GM21423 (cell line): Measurements from ENCODE around the gene CACNB1.
A peak's percentile ranks its signal among the peaks of the same experiment; 100 is the strongest.

Experiments used
- ATAC-seq: cut with Tn5 transposase; IDR thresholded peaks from one replicate; pipeline ENCODE4 v1.9.1; 2021; ENCODE audit warnings: mild to moderate bottlenecking, moderate library complexity; ENCODE audit not compliant: unreplicated experiment

The CACNB1 gene

DNA sequence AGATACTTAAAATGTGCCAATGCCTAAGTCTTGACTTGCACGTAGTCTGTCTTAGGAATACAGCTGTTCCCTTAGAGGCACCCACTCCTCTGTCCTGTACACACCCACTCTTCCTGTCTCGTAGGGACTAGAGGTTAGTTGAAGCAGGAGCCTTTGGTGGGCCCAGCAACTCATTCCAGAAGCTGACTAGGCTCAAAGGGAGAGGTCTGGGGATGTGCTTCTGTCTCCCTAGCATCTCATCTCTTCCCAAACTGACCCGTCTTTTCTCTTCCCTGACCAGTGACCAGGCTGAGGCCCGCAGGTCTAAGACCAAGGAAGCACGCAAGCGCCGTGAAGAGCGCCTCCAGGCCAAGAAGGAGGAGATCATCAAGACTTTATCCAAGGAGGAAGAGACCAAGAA, 6.8 kb upstream of the CACNB1 start:
- no peak for ATAC-seq

DNA sequence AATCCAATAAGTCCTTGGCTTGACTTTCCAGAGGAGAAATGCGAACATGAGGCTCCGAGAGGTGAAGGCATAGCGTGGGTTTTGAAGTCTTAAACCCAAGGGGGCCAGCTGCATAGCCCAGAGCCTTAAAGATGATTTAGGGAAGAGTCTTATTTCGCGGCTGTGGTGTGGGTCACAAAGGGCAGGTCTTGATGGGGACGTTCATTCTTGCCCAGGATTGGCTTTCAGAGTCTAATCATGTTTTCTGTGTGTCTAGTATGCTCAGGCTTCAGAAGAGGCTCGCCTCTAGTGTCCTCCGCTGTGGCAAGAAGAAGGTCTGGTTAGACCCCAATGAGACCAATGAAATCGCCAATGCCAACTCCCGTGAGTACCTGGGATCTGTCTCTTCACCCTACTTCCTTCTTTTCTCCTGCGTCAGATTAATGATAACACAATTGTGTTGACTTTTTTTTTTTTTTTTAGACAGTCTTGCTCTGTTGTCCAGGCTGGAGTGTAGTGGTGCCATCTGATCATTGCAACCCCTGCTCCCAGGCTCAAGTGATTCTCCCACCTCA, 3.6 kb upstream of the CACNB1 start:
- ATAC-seq: no peak

DNA sequence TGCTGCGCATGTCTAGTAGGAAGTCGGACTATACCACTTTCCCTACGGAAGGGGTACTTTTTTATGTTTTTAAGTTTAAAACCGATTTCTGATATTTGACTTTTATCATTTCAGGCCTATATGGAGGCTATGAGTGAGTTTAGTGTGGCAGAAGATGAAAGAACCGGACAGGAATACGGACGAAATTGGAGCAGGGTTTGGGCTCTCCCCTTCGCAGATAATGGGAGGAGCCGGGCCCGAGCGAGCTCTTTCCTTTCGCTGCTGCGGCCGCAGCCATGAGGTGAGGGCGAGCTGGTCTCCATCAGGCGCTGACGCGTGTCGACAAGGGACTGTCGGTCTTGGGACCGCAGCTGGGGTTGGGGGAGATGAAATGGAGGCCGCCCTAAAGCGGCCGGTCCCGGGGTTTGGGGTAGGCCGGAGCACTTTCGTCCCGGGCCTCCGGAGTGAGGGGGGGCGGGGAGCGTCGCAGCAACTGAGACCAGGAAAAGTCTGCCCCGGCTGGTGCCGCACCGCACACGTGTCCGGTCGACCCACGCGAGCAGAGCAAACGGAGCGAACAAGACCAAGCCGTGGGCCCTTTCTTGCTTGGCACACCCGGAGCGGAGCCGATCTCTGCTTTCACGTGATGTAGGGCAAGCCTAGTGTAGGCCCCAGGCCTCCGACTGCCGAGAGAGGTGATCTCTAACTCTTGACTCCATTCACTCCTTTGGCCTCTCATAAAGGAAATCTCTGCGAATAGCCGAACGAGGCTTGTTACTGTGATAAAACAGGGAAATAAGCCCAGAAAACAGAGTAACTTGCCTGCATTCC, 2.8 kb upstream of the CACNB1 start, which contains the start of gene RPL19:
Gene RPL19, plus strand, starts transcription at position 214 of the 810 bp plus-strand sequence. Its CDS starts 62 bp downstream, at position 276.
- ATAC-seq: peak; percentile 54

DNA sequence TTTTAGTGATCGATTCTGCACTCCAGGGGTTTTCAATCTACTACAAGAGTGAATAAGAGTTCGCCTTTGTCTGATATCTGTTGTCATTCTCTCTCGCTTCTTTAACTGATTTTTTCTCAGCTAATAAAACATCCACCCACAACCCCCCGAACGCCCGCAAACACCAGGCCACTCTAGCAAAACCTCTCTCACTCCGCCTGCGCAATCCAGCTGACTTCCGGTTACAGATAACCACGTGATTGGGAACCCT, 2.3 kb upstream of the CACNB1 start:
- ATAC-seq: peak; percentile 71

DNA sequence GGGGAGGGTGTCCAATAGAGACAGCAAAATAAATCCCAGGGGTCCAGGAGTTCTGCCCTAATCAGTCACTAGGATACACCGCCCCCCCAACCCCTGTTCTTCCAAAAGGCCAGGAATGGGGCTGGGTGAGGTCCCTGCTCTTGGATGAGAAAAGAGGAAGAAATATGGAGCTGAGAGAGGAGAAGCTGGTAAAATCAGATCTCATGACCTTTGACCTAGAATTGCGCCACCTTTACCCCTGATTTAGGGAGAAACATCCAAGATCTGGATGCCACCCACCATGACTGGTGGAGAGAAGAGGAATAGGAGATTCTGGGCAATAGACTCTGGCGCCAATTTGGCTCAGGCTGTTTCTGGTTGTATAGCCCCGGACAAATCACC, 707 bp upstream of the CACNB1 start:
- ATAC-seq: no peak

DNA sequence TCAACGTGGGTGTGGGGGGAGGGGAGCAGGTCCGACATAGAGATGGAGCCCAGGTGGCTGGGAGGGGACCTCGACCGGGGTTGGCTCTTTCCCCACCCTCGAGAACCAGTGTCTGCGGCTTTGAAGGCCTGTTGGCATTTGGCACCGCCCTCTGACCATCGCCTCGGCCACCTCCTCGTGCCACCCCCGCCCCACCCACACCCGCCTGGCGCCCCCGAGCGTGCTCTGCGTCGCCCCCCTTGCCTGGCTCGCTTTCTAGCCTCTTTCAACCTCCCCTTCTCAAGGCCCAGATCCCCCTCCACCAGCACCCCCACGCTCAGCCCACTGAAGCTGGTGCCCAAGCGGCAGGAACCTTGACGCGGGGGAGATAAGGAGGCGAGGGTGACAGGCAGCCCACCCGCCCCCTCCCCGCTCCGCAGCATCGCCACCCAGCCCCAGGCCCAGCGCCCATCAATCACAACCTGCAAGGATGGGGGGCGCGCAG, 619 bp downstream of the CACNB1 start:
- no peak for ATAC-seq

DNA sequence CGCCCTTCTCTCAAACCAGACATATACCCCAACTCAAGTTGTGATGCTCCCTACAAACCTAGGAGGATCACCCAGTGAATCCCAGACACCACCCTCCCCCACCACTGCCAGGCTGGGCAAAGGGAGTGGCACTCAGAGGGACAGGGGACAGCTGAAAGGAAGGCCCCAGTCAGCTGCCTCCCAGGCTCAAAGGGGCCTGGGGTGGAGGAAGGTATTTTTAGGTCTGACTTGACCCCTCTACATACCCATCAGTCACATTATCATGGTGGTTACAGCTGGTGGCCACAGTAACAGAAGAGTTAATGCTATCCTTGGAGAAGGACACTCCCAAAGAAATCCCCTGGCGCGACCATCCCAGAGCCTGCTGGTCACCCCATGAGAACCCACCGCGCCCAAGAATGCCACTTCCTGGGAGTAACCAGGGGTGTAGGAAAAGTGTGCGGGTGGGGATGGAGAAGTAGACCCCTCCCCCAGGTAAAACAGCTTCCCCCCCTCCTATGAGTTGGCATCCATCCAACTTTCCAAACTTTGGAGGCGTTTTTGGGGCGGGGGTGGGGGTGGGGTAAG, 1.1 kb downstream of the CACNB1 start:
- no peak for ATAC-seq

DNA sequence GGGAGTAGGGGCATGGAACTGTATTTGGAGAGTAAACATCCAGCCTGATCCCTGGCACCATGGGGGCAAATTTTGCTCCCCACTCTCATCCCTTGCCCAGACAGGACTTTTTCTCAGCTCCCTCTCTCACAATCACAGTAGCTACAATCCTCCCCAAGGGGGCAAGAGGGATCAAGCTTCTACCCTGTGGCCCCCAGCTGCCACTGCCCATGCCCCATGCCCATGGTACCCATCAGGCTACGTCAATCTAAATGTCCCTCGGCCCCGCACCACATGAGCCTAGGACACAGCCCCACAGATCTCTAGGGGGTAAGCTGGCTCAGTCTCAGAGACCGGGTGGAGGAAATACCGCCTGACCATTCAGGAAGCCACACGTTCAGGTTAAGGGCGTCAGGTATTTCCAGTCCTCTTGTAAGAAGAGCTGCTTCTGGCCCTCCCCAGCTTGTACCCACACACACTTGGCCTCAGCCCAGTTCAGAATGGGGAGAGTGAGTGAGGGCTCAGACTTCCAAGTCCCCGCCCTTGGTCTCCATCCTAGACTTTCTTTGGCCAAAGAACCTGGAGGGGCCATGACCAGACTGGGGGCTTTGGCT, 1.8 kb downstream of the CACNB1 start:
- no peak for ATAC-seq

DNA sequence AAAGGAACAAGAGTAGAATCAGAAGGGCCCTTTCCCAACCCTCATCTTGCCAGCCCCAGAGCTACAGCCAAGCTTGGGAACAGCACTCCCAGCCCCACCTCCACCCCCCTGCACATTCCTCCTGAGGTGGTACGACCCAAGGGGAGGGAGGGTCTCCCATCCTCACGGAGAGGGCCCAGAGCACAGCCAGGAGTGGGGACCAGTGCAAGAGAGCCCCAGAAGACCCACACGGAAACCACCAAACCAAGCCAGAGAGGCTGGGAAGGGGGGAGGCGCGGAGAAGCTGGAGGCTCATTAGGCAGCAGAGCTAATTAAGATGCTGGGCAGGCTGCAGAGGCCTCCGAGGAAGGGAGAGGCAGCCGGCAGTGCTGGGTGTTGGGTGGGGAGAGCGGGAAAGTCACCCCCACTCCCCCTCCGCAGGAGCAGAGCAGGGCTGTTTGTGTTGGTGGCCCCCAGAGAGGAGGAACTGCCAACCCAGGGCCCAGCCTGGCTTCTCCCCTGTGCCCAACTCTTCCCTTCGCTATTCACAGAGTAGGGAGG, 2.4 kb downstream of the CACNB1 start:
- no peak for ATAC-seq

DNA sequence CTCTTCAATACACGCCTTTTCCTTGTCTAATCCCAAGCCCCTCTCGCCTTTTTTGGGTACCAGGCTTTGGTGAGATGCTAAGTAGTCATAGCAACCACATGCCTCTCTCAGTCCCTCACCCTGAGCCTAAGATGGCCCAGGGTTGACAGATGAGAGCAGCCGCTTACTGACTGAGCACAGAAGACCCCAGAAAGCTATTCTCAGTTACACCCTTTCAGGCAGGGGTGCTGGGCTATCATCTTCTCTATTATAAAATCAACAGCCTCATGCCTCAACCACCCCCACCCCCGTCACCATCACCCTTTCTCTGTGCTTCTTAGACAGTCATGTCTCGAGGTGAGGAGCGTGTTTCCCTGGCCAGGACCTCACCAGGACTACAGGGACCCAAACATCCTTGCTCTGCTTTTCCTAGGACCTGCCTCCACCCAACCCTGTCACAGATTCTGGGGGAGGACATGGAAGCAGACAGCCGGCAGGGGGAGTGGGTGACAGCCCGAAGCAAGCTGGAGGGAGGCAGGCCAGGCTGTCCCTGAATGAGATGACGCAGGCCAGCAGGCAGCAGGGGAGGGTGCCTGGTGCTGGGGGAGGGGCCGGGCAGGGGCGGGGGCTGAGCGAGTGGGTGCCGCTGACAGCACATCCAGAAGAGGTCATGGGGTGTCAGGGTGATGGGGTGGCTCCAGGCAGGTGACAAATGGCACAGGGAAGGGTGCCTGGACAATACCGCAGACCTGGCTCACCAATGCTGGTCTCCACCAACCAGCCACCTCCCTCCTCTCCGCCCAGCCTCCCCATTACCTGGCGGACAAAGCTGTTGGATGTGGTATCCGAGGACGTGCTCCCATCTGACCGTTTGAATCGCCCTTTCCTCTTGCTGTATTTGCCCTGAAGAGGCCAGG, 3.1 kb downstream of the CACNB1 start:
- ATAC-seq: no peak

DNA sequence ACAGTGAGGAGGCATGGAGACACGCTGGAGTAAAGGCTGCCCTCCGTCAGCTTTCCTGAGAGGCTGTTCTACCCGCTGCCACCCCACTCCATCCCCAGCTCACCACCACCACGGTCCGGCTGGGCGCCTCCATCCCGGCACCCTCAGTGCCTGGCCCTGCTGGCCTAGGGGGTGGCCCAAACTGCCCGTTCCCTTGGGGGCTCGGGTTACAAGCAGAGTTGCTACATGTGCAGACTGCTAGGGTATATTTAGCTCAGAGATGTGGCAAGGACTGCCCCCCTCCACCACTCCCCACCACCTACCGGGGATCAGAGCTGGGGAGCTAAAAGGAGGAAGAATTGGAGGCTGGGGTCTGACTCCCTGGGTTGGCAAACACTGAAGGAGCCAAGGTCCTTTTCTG, 4.1 kb downstream of the CACNB1 start:
- no peak for ATAC-seq

DNA sequence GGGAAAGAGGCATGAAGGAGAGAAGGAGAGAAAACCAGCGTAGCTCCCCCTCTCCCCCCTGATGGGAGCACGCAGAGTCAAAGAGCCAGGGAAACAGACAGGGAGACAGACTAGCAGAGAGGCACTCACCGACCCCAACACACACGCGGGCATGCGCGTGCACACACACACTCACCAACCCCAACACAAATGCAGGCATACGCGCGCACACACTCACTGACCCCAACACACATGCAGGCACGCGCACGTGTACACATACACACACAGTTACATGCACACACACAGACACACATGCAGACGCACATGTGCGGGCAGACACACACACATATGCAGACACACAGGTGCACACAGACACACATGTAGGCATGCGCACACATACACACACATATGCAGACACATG, 4.6 kb downstream of the CACNB1 start:
- ATAC-seq: no peak

DNA sequence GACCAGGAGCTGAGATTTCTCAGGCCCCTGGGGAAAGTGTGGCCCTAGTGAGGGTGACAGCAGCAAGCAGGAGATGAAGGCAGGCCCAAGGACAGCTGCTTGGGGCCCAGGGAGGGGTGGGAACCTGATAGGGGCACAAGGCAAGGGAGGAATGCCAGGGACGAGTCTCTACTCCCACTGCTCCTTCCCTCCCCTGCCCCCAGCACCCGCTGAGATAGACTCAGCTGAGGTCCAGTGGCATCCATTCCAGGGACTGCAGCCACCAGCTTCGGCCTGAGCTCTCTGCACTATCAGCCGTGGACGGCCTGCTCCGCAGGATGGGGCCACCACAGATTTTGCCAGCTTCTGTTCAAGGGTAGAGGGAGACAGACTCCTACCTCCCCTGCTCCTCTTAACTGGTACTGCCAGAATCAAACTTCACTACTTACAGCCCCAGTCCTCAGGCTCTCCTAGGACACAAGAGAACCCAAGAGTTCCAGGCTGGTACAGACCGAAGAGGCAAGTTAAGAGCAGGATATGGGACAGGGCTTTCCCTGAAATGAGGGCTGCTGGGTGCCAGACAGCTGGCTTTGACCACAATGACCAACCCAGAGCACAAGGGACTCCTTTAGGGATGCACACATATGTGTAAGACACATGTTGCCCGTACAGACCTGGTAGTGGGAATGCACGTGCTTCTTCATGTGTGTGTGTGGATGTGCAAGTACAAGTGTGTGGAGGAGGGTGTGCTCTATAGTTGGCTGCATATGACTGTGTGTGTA, 5.5 kb downstream of the CACNB1 start:
- no peak for ATAC-seq

DNA sequence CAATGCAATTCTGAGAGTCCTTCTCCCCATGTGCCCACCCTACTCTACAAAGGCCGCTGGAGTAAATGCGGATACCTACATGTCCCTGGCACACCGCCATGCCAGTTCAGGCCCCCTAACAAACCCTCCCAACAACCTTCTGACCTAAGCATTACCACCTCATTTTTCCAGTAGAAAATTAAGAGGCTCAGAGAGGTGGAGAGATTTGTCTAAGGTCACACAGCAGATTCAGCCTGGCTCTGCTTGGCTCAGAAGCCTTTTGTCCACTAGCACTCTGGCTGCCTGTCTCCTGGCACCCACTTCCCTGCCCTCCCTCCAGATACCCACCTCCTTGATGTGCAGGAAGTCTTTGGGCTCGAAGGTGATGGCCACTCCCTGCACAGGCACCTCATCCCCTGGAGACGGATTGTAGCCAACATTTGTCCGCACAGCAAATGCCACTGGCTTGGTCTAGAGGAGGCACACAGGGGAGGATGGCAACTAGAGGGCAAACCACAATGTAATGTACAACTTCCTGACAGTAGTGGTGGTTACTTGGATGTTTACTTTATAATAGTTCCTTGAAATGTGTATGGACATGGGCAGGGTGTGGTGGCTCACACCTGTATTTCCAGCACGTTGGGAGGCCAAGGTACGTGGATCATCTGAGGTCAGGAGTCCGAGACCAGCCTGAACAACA, 10.2 kb downstream of the CACNB1 start:
- no peak for ATAC-seq

DNA sequence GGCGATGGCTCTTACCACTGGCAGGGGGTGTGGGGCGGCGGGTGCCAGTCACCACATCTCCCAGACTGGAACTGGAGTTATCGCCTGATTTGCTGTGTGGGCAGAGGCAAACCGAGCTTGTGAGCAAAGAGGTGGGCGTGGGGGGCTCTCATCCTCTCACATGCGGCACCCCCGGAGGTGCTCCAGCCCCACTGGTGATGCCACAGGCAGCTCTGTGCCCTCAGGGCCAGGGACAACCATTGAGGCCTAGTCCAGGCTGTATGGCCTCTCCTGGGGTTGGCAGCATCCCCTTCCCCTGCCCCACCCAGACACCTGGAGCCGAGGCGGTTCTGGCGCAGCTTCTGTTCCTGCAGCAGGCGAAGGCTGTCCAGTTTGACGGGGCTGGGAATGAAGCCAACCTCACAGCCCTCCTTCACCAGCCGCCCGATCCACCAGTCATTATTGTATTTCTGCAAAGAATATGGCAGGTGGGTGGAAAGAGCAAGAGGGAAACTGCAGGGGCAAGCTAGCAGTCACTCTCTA, 10.9 kb downstream of the CACNB1 start:
- ATAC-seq: no peak

DNA sequence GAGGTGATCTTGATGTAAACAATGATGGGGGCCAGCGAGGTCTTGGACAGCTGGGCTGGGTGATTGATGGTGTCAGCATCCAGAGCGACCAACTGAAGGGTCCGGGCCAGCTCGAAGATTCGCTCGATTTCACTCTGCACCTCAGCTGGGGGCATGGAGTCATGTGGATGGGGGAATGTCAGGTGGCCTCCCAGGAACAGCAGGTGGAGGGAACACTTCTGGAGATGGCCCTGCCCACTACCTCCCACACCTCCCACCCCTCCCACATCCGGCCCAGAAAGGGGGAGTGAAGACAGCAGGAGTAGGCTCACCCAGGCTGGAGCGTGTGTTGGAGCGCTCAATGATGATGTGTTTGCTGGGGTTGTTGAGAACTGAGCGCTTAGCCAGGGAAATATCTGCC, 13.7 kb downstream of the CACNB1 start:
- no peak for ATAC-seq

DNA sequence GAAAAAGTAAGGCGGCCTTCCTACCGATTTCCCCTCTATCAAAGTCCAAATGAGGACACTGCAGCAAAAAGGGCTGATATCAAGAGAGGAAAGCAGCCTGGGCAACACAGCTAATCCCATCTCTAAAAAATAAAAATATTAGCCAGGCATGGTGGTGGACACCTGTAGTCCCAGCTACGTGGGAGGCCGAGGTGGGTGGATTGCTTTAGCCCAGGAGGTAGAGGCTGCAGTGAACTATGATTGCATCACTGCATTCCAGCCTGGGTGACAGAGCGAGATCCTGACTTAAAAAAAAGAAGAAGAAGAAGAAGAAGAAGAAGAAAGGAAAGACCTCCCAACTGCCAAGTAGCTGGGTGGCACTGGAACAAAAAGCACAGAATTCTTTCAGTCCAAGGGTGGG, 14.4 kb downstream of the CACNB1 start:
- ATAC-seq: no peak

DNA sequence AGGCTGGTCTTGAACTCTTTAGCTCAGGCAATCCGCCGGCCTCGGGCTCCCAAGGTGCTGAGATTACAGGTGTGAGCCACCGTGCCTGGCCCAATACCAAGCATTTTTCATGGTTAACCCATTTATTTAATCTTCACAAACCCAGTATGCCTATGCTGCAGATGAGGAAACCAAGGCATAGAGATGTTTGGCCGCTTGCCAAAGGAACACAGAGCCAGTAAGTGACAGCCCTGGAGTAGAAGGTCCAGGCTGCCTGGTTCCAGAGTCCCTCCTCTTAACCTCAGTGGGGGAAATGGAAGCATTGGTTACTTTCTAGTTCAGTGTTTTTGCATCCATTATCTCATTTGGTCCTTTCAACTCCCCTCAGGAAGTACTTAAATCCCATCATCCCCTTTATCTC, 16.2 kb downstream of the CACNB1 start:
- no peak for ATAC-seq

DNA sequence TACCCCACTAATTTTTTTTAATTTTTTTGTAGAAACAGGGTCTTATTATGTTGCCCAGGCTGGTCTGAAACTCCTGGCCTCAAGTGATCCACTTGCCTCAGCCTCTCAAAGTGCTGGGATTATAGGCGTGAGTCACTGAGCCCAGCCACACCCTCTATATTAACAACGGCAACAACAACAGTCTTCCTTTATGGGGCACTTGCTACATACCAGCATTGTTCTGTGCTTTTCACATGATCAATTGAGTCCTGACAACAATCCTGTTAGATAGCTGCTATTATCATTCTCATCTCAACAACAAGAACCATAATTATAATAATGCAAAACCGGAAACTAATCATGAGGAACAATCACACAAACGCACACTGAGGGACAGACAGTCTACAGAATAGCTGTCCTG, 18.9 kb downstream of the CACNB1 start:
- no peak for ATAC-seq
